Karpas-422 (cell line): ENCODE results near the gene LUZP2. TPM values are rescaled to one million over a fixed set of nuclear protein-coding genes. Genes with fewer than 3 reads are reported as not detected.

ENCODE experiments used
- DNase-seq: peaks from one replicate; pipeline ENCODE4 v3.0.0-alpha.2; 2015
- H2AFZ ChIP-seq: fragments of 200-600 bp; sonication (generic); 2 replicates; pipeline ENCODE4 v1.6.1; 2014; ENCODE audit warnings: antibody characterized with exemption, low read length, mixed read lengths
- H3K27ac ChIP-seq: fragments of 200-600 bp; sonication (generic); 2 replicates; pipeline ENCODE4 v1.5.1; 2014; ENCODE audit warnings: mild to moderate bottlenecking, low read length, moderate library complexity
- H3K27me3 ChIP-seq: fragments of 200-600 bp; sonication (generic); 2 replicates; pipeline ENCODE4 v1.6.1; 2014; ENCODE audit warnings: low read length, mixed read lengths
- H3K36me3 ChIP-seq: fragments of 200-600 bp; sonication (generic); 2 replicates; pipeline ENCODE4 v1.6.1; 2014; ENCODE audit warnings: low read length, mixed read lengths; ENCODE audit not compliant: insufficient read depth
- H3K4me1 ChIP-seq: fragments of 200-600 bp; sonication (generic); 2 replicates; pipeline ENCODE4 v1.6.1; 2014; ENCODE audit warnings: mild to moderate bottlenecking, low read length, mixed read lengths
- H3K4me2 ChIP-seq: fragments of 200-600 bp; sonication (generic); 2 replicates; pipeline ENCODE4 v1.6.1; 2014; ENCODE audit warnings: low read length, low read depth, mild to moderate bottlenecking; ENCODE audit not compliant: poor library complexity, severe bottlenecking
- H3K4me3 ChIP-seq: fragments of 200-600 bp; sonication (generic); 2 replicates; pipeline ENCODE4 v1.5.1; 2014; ENCODE audit warnings: mild to moderate bottlenecking, antibody characterized with exemption, low read length, mixed read lengths
- H3K79me2 ChIP-seq: fragments of 200-600 bp; sonication (generic); 2 replicates; pipeline ENCODE4 v1.6.1; 2014; ENCODE audit warnings: mild to moderate bottlenecking, low read length, mixed read lengths
- H3K9ac ChIP-seq: fragments of 200-600 bp; sonication (generic); 2 replicates; pipeline ENCODE4 v1.6.0; 2014; ENCODE audit warnings: low read length
- H3K9me2 ChIP-seq: fragments of 200-600 bp; sonication (generic), shearing (Covaris generic); replicated peaks from 2 replicates; pipeline ENCODE4 v1.6.0; 2014; ENCODE audit warnings: mild to moderate bottlenecking, low read length, moderate library complexity; ENCODE audit not compliant: insufficient read depth
- H3K9me3 ChIP-seq: fragments of 300-700, 200-600 bp; sonication (generic); 2 replicates; pipeline ENCODE4 v1.6.1; 2014; ENCODE audit warnings: low read length, mixed read lengths
- H4K20me1 ChIP-seq: fragments of 200-600 bp; sonication (generic); 2 replicates; pipeline ENCODE4 v1.6.1; 2014; ENCODE audit warnings: mild to moderate bottlenecking, antibody characterized with exemption, low read length, low read depth; ENCODE audit not compliant: insufficient read depth
- total RNA-seq: library from RNA; depleted of rRNA; stranded (reverse); fragments of >200 nt; shearing (Covaris generic); gene quantifications from 2 replicates; pipeline ENCODE4 v1.2.3, GENCODE V29; 2014; ENCODE audit warnings: low replicate concordance

LUZP2 gene
- total RNA-seq, 1 experiment from 2014 or later, result not detected

GRCh38 chr11:24709928-24710565, 213.2 kb downstream of the LUZP2 start:
- peaks cover 19% of the 10 kb centered on the region for H3K9me3 ChIP-seq
- H3K27ac ChIP-seq, result no peak overlapping the region
- H3K27me3 ChIP-seq, result no peaks in the 10 kb centered on the region
- H2AFZ ChIP-seq, result no peak overlapping the region
- no peaks in the 10 kb centered on the region for H3K36me3 ChIP-seq
- H3K4me3 ChIP-seq, result no peak overlapping the region
- no peaks in the 10 kb centered on the region for H4K20me1 ChIP-seq
- H3K4me2 ChIP-seq, result no peak overlapping the region
- no peaks in the 10 kb centered on the region for H3K4me1 ChIP-seq
- no peaks in the 10 kb centered on the region for H3K79me2 ChIP-seq
- H3K9ac ChIP-seq, result no peak overlapping the region
- no peaks in the 10 kb centered on the region for H3K9me2 ChIP-seq
- no peak for DNase-seq

GRCh38 chr11:24714601-24715000, 217.7 kb downstream of the LUZP2 start:
- Histone ChIP-seq H3K27ac (no peak overlapping the region), H4K20me1 (no peaks in the 10 kb centered on the region), H3K79me2 (no peaks in the 10 kb centered on the region), H3K9me2 (no peaks in the 10 kb centered on the region), H3K4me2 (no peak overlapping the region), H3K27me3 (no peaks in the 10 kb centered on the region), H3K9me3 (peaks cover 9% of the 10 kb centered on the region; the same call in 1 of the 2 replicates), H2AFZ (no peak overlapping the region), H3K4me3 (no peak overlapping the region), H3K4me1 (no peaks in the 10 kb centered on the region), H3K9ac (no peak overlapping the region), H3K36me3 (no peaks in the 10 kb centered on the region)
- DNase-seq, result no peak

- H2AFZ ChIP-seq, result no peak overlapping the region
Measured at GRCh38 chr11:24716403-24716802, 219.6 kb downstream of the LUZP2 start.

GRCh38 chr11:24723231-24723630, 226.4 kb downstream of the LUZP2 start:
- no peaks in the 10 kb centered on the region for H4K20me1 ChIP-seq
- no peaks in the 10 kb centered on the region for H3K4me1 ChIP-seq
- no peak overlapping the region for H3K9ac ChIP-seq
- no peak overlapping the region for H3K4me2 ChIP-seq
- DNase-seq, result no peak
- no peaks in the 10 kb centered on the region for H3K36me3 ChIP-seq
- no peaks in the 10 kb centered on the region for H3K79me2 ChIP-seq
- no peaks in the 10 kb centered on the region; the same call in none of the 2 replicates for H3K9me3 ChIP-seq
- no peaks in the 10 kb centered on the region for H3K27me3 ChIP-seq
- H3K27ac ChIP-seq, result no peak overlapping the region
- no peak overlapping the region for H2AFZ ChIP-seq
- H3K4me3 ChIP-seq, result no peak overlapping the region
- peaks cover 5% of the 10 kb centered on the region; the same call in 1 of the 2 replicates for H3K9me2 ChIP-seq

More at GRCh38 chr11:24716403-24716802, 219.6 kb downstream of the LUZP2 start:
- H3K9me2 ChIP-seq, result no peaks in the 10 kb centered on the region
- H3K4me1 ChIP-seq, result no peaks in the 10 kb centered on the region
- no peak overlapping the region for H3K27ac ChIP-seq
- H3K9me3 ChIP-seq, result peaks cover 6% of the 10 kb centered on the region
- H3K79me2 ChIP-seq, result no peaks in the 10 kb centered on the region
- no peak overlapping the region for H3K9ac ChIP-seq
- H3K27me3 ChIP-seq, result no peaks in the 10 kb centered on the region
- H4K20me1 ChIP-seq, result no peaks in the 10 kb centered on the region
- no peaks in the 10 kb centered on the region for H3K36me3 ChIP-seq
- no peak for DNase-seq
- no peak overlapping the region for H3K4me2 ChIP-seq
- H3K4me3 ChIP-seq, result no peak overlapping the region

- Histone ChIP-seq H3K9me3 (peaks cover 3% of the 10 kb centered on the region), H3K27ac (no peak overlapping the region), H3K4me1 (no peaks in the 10 kb centered on the region), H3K79me2 (no peaks in the 10 kb centered on the region), H3K9ac (no peak overlapping the region), H4K20me1 (no peaks in the 10 kb centered on the region), H3K9me2 (peaks cover 5% of the 10 kb centered on the region; the same call in 1 of the 2 replicates), H3K4me2 (no peak overlapping the region), H3K36me3 (no peaks in the 10 kb centered on the region), H2AFZ (no peak overlapping the region), H3K4me3 (no peak overlapping the region), H3K27me3 (no peaks in the 10 kb centered on the region)
- no peak for DNase-seq
Measured at GRCh38 chr11:24731554-24731953, 234.7 kb downstream of the LUZP2 start.

GRCh38 chr11:24734742-24735237, 237.9 kb downstream of the LUZP2 start:
- H3K9ac ChIP-seq, result no peak overlapping the region
- no peak overlapping the region for H3K4me3 ChIP-seq
- no peak for DNase-seq
- peaks cover 3% of the 10 kb centered on the region for H3K9me3 ChIP-seq
- no peak overlapping the region for H2AFZ ChIP-seq
- no peaks in the 10 kb centered on the region for H4K20me1 ChIP-seq
- H3K27me3 ChIP-seq, result no peaks in the 10 kb centered on the region
- H3K4me1 ChIP-seq, result no peaks in the 10 kb centered on the region
- H3K79me2 ChIP-seq, result no peaks in the 10 kb centered on the region
- no peak overlapping the region for H3K4me2 ChIP-seq
- H3K36me3 ChIP-seq, result no peaks in the 10 kb centered on the region
- no peak overlapping the region for H3K27ac ChIP-seq
- no peaks in the 10 kb centered on the region for H3K9me2 ChIP-seq

GRCh38 chr11:24738972-24739371, 242.1 kb downstream of the LUZP2 start:
- no peak overlapping the region for H3K4me3 ChIP-seq
- no peaks in the 10 kb centered on the region for H3K36me3 ChIP-seq
- H3K79me2 ChIP-seq, result no peaks in the 10 kb centered on the region
- no peak overlapping the region for H3K9ac ChIP-seq
- no peaks in the 10 kb centered on the region for H3K9me2 ChIP-seq
- H3K27me3 ChIP-seq, result no peaks in the 10 kb centered on the region
- DNase-seq, result no peak
- no peak overlapping the region for H3K27ac ChIP-seq
- no peaks in the 10 kb centered on the region; the same call in 1 of the 2 replicates for H3K9me3 ChIP-seq
- no peaks in the 10 kb centered on the region for H4K20me1 ChIP-seq
- H2AFZ ChIP-seq, result no peak overlapping the region
- H3K4me1 ChIP-seq, result no peaks in the 10 kb centered on the region
- H3K4me2 ChIP-seq, result no peak overlapping the region

GRCh38 chr11:24739637-24740036, 242.8 kb downstream of the LUZP2 start:
- Histone ChIP-seq H3K27ac (no peak overlapping the region), H3K4me1 (no peaks in the 10 kb centered on the region), H4K20me1 (no peaks in the 10 kb centered on the region), H3K4me2 (no peak overlapping the region), H3K36me3 (no peaks in the 10 kb centered on the region), H3K9me3 (no peaks in the 10 kb centered on the region; the same call in 1 of the 2 replicates), H2AFZ (no peak overlapping the region), H3K9me2 (no peaks in the 10 kb centered on the region), H3K9ac (no peak overlapping the region), H3K79me2 (no peaks in the 10 kb centered on the region), H3K27me3 (no peaks in the 10 kb centered on the region), H3K4me3 (no peak overlapping the region)
- no peak for DNase-seq
